ENCODE data around the gene FSD1L.
"Not testable (repeated sequence)": the region's sequence is repeated elsewhere in the genome, so short reads cannot be mapped to it uniquely, and the experiment has no call there.

FSD1L gene

GRCh38 chr9:105496826-105497225 lies 49.0 kb downstream of the FSD1L start:
- no peak for DNase-seq

- DNase-seq = no peak
Observed at GRCh38 chr9:105497704-105498103, 49.9 kb downstream of the FSD1L start.

- no peak for DNase-seq
Observed at GRCh38 chr9:105500108-105500766, 52.4 kb downstream of the FSD1L start.

- DNase-seq = no peak
Observed at GRCh38 chr9:105501414-105501813, 53.6 kb downstream of the FSD1L start.

GRCh38 chr9:105502276-105502675 lies 54.4 kb downstream of the FSD1L start:
- DNase-seq = no peak

GRCh38 chr9:105503881-105504280 lies 56.0 kb downstream of the FSD1L start:
- no peak for DNase-seq

- DNase-seq = no peak
Observed at GRCh38 chr9:105507096-105507790, 59.4 kb downstream of the FSD1L start.

GRCh38 chr9:105508530-105508929 lies 60.7 kb downstream of the FSD1L start:
- DNase-seq = no peak

GRCh38 chr9:105510024-105510423 lies 62.2 kb downstream of the FSD1L start:
- no peak for DNase-seq

- DNase-seq = no peak
Observed at GRCh38 chr9:105511446-105511845, 63.6 kb downstream of the FSD1L start.

GRCh38 chr9:105515811-105516413 lies 68.1 kb downstream of the FSD1L start:
- no peak for DNase-seq

- not testable (repeated sequence) for DNase-seq
Observed at GRCh38 chr9:105519710-105520369, 72.0 kb downstream of the FSD1L start.

GRCh38 chr9:105520992-105521391 lies 73.2 kb downstream of the FSD1L start:
- DNase-seq = not testable (repeated sequence)

GRCh38 chr9:105522618-105523385 lies 75.0 kb downstream of the FSD1L start:
- DNase-seq = not testable (repeated sequence)

GRCh38 chr9:105531530-105531929 lies 83.7 kb downstream of the FSD1L start:
- DNase-seq = no peak

- DNase-seq = no peak
Observed at GRCh38 chr9:105535920-105536668, 88.3 kb downstream of the FSD1L start.

- DNase-seq = no peak
Observed at GRCh38 chr9:105539452-105539851, 91.6 kb downstream of the FSD1L start.

- DNase-seq = no peak
Observed at GRCh38 chr9:105541838-105542237, 94.0 kb downstream of the FSD1L start.

GRCh38 chr9:105554042-105554441 lies 106.2 kb downstream of the FSD1L start:
- DNase-seq = no peak

- DNase-seq = peak; percentile 72 to 88
Observed at GRCh38 chr9:105557804-105558610, 110.2 kb downstream of the FSD1L start, which contains the start of gene FKTN. FKTN (plus strand) TSS chr9:105558131; CDS start chr9:105575033, 16,902 bp downstream.

GRCh38 chr9:105572455-105572854 lies 124.6 kb downstream of the FSD1L start:
- DNase-seq = no peak
